COLO829 (cell line): ENCODE results near the gene RNF121.

Source experiments
- DNase-seq: peaks from one replicate; pipeline ENCODE4 v3.0.0; 2012; ENCODE audit warnings: low spot score

The RNF121 gene

GRCh38 chr11:71935338-71935925 lies 6.6 kb downstream of the RNF121 start:
- no peak for DNase-seq

GRCh38 chr11:71936825-71937224 lies 8.0 kb downstream of the RNF121 start:
- DNase-seq, result no peak

GRCh38 chr11:71937826-71938225 lies 9.0 kb downstream of the RNF121 start:
- no peak for DNase-seq

- DNase-seq, result no peak
These were observed 11.8 kb downstream of the RNF121 start for GRCh38 chr11:71940561-71941219.

GRCh38 chr11:71946144-71946571 lies 17.3 kb downstream of the RNF121 start:
- no peak for DNase-seq

GRCh38 chr11:71947498-71947897 lies 18.7 kb downstream of the RNF121 start:
- no peak for DNase-seq

GRCh38 chr11:71948314-71949027 lies 19.6 kb downstream of the RNF121 start:
- DNase-seq, result no peak

- no peak for DNase-seq
These were observed 20.2 kb downstream of the RNF121 start for GRCh38 chr11:71949034-71949433.

- DNase-seq, result peak; percentile 24
These were observed 23.0 kb downstream of the RNF121 start for GRCh38 chr11:71951741-71952310.

GRCh38 chr11:71955898-71956456 lies 27.1 kb downstream of the RNF121 start:
- DNase-seq, result no peak

- no peak for DNase-seq
These were observed 33.7 kb downstream of the RNF121 start for GRCh38 chr11:71962428-71963038.

- no peak for DNase-seq
These were observed 34.6 kb downstream of the RNF121 start for GRCh38 chr11:71963468-71963867.

- no peak for DNase-seq
These were observed 35.8 kb downstream of the RNF121 start for GRCh38 chr11:71964641-71965040.

GRCh38 chr11:71971680-71972079 lies 42.8 kb downstream of the RNF121 start:
- no peak for DNase-seq

GRCh38 chr11:71976551-71976950 lies 47.7 kb downstream of the RNF121 start:
- no peak for DNase-seq

GRCh38 chr11:71977090-71977489 lies 48.2 kb downstream of the RNF121 start:
- no peak for DNase-seq

GRCh38 chr11:71977743-71978418 lies 49.0 kb downstream of the RNF121 start:
- DNase-seq, result peak; percentile 56

- DNase-seq, result no peak
These were observed 50.2 kb downstream of the RNF121 start for GRCh38 chr11:71979094-71979493.

- no peak for DNase-seq
These were observed 50.8 kb downstream of the RNF121 start for GRCh38 chr11:71979602-71980001.

- no peak for DNase-seq
These were observed 57.3 kb downstream of the RNF121 start for GRCh38 chr11:71986131-71986530.

- DNase-seq, result no peak
These were observed 58.7 kb downstream of the RNF121 start for GRCh38 chr11:71987521-71987920.

GRCh38 chr11:71988050-71988449 lies 59.2 kb downstream of the RNF121 start:
- DNase-seq, result no peak
